Esophagus squamous epithelium (tissue), 5 donors: ENCODE measurements around the gene STARD7. TPM values are rescaled to one million over a fixed set of nuclear protein-coding genes. Genes with fewer than 3 reads are reported as not detected.
A peak's percentile ranks its signal among the peaks of the same experiment; 100 is the strongest.

Source experiments
- DNase-seq: peaks from one replicate; lab custom pipeline; 2025; lab: John Stamatoyannopoulos, UW
- H3K27ac ChIP-seq, 4 donors: fragments of 200-600 bp; sonication (generic); one replicate each; pipeline ENCODE4 v1.5.1; 2016 to 2019; ENCODE audit warnings: mild to moderate bottlenecking in 1 of 4
- H3K27me3 ChIP-seq, 4 donors: fragments of 200-600 bp; sonication (generic); 1 replicate in 3 of 4; 2 replicates in 1 of 4; pipeline versions ENCODE4 v1.5.1 to v1.6.0; 2017 to 2021; ENCODE audit warnings: antibody characterized with exemption in 1 of 4
- H3K36me3 ChIP-seq, 3 donors: fragments of 200-600 bp; sonication (generic); one replicate each; pipeline ENCODE4 v1.5.1; 2016 to 2019
- H3K4me1 ChIP-seq, 3 donors: fragments of 200-600 bp; sonication (generic); one replicate each; pipeline ENCODE4 v1.5.1; 2017 to 2019
- H3K4me3 ChIP-seq, 4 donors: fragments of 200-600 bp; sonication (generic); 1 replicate in 3 of 4; 2 replicates in 1 of 4; pipeline ENCODE4 v1.5.1; 2016 to 2019; ENCODE audit warnings: mild to moderate bottlenecking in 2 of 4, moderate library complexity in 1 of 4
- H3K9me3 ChIP-seq, 3 donors: fragments of 200-600 bp; sonication (generic); one replicate each; pipeline ENCODE4 v1.5.1; 2016 to 2019
- POLR2A ChIP-seq, 4 donors: fragments of 450-650 bp; IDR thresholded peaks; one replicate each; pipeline ENCODE4 v1.6.1; 2017; ENCODE audit warnings: antibody characterized with exemption in 4 of 4, mild to moderate bottlenecking in 4 of 4, moderate library complexity in 3 of 4
- WGBS, 2 donors: methylation state at CpG; one replicate each; pipeline ENCODE4 v1.1.5; 2018; 5-methylcytosine and 5-hydroxymethylcytosine counted together
- intact Hi-C: fragments of 100-400 bp; cut with DNase I; formaldehyde crosslinking; loops from one replicate; pipeline ENCODE4 v1.15.0; 2022
- total RNA-seq, 4 donors: library from RNA; depleted of rRNA; stranded (reverse); fragments of >200 nt; gene quantifications; one replicate each; pipeline ENCODE4 v1.1.0, GENCODE V29; 2016
- TF ChIP-seq, protein P1 (sequence below), 6 experiments: fragments of 450-650 bp in 4 of 6; fragments of 200-600 bp in 2 of 6; sonication (generic) in 2 of 6; IDR thresholded peaks; one replicate each; pipeline ENCODE4 v1.5.1; 2016 to 2019; ENCODE audit warnings: antibody characterized with exemption in 6 of 6, mild to moderate bottlenecking in 4 of 6, moderate library complexity in 4 of 6
- donor health status: DM: yes; HTN: yes; CAD: no.

Gene STARD7
- total RNA-seq, 4 donors from 2014 or later: 84.2 to 137 (median 111) TPM

- H3K36me3 ChIP-seq: no peaks in the 10 kb centered on the region
- peak overlapping the region; percentile 82 to 99 (median 94) for H3K4me3 ChIP-seq
- peak overlapping the region; percentile 92 to 98 (median 96) for H3K27ac ChIP-seq
- H3K4me1 ChIP-seq: peaks cover 29 to 51% (median 37%) of the 10 kb centered on the region in 3 donors
- no peak for DNase-seq
- 36 to 60% methylated on average over 3 to 5 of the region's 21 CpGs for WGBS, 2 donors
- intact Hi-C loops: no loop called here
- no peaks in the 10 kb centered on the region for H3K9me3 ChIP-seq
- peak in 1 of 4 donors; percentile 60 for TF ChIP-seq POLR2A (IDR thresholded peaks at IDR 0.05)
- TF ChIP-seq, protein P1, sequence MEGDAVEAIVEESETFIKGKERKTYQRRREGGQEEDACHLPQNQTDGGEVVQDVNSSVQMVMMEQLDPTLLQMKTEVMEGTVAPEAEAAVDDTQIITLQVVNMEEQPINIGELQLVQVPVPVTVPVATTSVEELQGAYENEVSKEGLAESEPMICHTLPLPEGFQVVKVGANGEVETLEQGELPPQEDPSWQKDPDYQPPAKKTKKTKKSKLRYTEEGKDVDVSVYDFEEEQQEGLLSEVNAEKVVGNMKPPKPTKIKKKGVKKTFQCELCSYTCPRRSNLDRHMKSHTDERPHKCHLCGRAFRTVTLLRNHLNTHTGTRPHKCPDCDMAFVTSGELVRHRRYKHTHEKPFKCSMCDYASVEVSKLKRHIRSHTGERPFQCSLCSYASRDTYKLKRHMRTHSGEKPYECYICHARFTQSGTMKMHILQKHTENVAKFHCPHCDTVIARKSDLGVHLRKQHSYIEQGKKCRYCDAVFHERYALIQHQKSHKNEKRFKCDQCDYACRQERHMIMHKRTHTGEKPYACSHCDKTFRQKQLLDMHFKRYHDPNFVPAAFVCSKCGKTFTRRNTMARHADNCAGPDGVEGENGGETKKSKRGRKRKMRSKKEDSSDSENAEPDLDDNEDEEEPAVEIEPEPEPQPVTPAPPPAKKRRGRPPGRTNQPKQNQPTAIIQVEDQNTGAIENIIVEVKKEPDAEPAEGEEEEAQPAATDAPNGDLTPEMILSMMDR (IDR thresholded peaks at IDR 0.05): no peak
- H3K27me3 ChIP-seq: no peaks in the 10 kb centered on the region
Observed at GRCh38 chr2:96209011-96209728, 543 bp upstream of the STARD7 start.

DNA sequence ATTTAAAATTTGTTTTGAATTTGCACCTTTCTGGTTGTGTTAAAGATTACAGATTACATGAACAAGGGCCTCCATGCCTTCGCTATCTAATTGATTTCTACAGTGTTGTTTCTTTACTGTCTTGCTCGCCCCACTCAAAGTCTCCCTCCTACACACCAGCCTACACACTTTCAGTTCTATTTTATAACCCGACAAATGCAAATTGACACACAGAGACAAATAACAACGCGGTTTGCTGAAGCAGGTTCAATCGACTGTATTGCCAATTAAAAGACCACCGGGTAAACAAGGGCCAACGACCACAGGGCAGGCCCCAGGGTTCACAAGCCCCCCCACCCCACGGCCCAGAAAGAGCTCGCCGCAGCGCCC is 869 bp downstream of the STARD7 start:
- H3K9me3 ChIP-seq: no peaks in the 10 kb centered on the region
- WGBS, 2 donors: 0% methylated on average over 8 to 10 of the region's 12 CpGs
- H3K4me1 ChIP-seq: peaks cover 42 to 65% (median 51%) of the 10 kb centered on the region in 3 donors

GRCh38 chr2:96207073-96207773 is 1.4 kb downstream of the STARD7 start:
- peak overlapping the region; percentile 92 to 98 (median 96) for H3K27ac ChIP-seq
- no peaks in the 10 kb centered on the region for H3K9me3 ChIP-seq
- 1 to 7% methylated on average over 11 of the region's 11 CpGs for WGBS, 2 donors
- TF ChIP-seq, protein P1 (IDR thresholded peaks at IDR 0.05): no peak
- no peak for TF ChIP-seq POLR2A (IDR thresholded peaks at IDR 0.05)
- no peaks in the 10 kb centered on the region for H3K36me3 ChIP-seq
- H3K27me3 ChIP-seq: no peaks in the 10 kb centered on the region
- H3K4me1 ChIP-seq: peaks cover 47 to 70% (median 57%) of the 10 kb centered on the region in 3 donors
- DNase-seq: no peak
- H3K4me3 ChIP-seq: peak overlapping the region; percentile 82 to 99 (median 94)
- intact Hi-C loops: no loop called here

More for the DNA sequence above, 869 bp downstream of the STARD7 start:
- Histone ChIP-seq H3K36me3 (no peaks in the 10 kb centered on the region), H3K27ac (peak overlapping the region; percentile 92 to 98 (median 96)), H3K27me3 (no peaks in the 10 kb centered on the region), H3K4me3 (peak overlapping the region; percentile 82 to 99 (median 94))
- intact Hi-C loops: no loop called here
- no peak for DNase-seq
- TF ChIP-seq, protein P1 (IDR thresholded peaks at IDR 0.05): no peak
- no peak for TF ChIP-seq POLR2A (IDR thresholded peaks at IDR 0.05)

- intact Hi-C loops: no loop called here
- no peak for TF ChIP-seq POLR2A (IDR thresholded peaks at IDR 0.05)
- TF ChIP-seq, protein P1 (IDR thresholded peaks at IDR 0.05): no peak
- Histone ChIP-seq H3K9me3 (no peaks in the 10 kb centered on the region), H3K27ac (peak overlapping the region; percentile 68 to 76 (median 74)), H3K4me3 (peak overlapping the region in 1 of 4 donors; percentile 43), H3K27me3 (no peaks in the 10 kb centered on the region), H3K4me1 (peaks cover 51 to 84% (median 68%) of the 10 kb centered on the region in 3 donors), H3K36me3 (no peaks in the 10 kb centered on the region)
- no peak for DNase-seq
Observed at GRCh38 chr2:96205888-96206287, 2.7 kb downstream of the STARD7 start.
